Measurements from ENCODE around the gene BICRAL. TPM values are rescaled to one million over a fixed set of nuclear protein-coding genes. Genes with fewer than 3 reads are reported as not detected.

The BICRAL gene
- total and polyA plus RNA-seq, 2 donors (not counting 3 experiments of a cell fraction or from before 2014, with no cell fraction given) = 5.6 to 6.8 TPM

- DNase-seq (ENCODE audit: low read depth, low spot score) (no peak), FAIRE-seq (no peak)
- dilution Hi-C loops (cut with MboI; ENCODE audit: extremely low pct_ligation_motif_present, low sequenced_read_pairs) (no loop called here), intact Hi-C loops (cut with micrococcal nuclease) (no loop called here)
- no peaks in the 10 kb centered on the region for H3K9me3 ChIP-seq (replicated peaks; ENCODE audit: control insufficient read depth, insufficient read depth, low read length)
- no peak for TF ChIP-seq FOS (IDR thresholded peaks at IDR 0.05; ENCODE audit: borderline replicate concordance, insufficient read depth, low read length)
- no peak overlapping the region for H3K27ac ChIP-seq (ENCODE audit: insufficient read depth, low read depth, low read length)
- H3K4me2 ChIP-seq (ENCODE audit: insufficient read depth, low read length) = no peak overlapping the region
- H3K36me3 ChIP-seq (ENCODE audit: control insufficient read depth in 2 of 2, extremely low read depth in 1 of 2, insufficient read depth in 2 of 2, low read length in 2 of 2) = peaks cover 0 to 2% of the 10 kb centered on the region in 2 experiments
- POLR2A ChIA-PET = no interaction called here
- no peak overlapping the region for H2AFZ ChIP-seq (ENCODE audit: low read depth, low read length)
- BruUV-seq (replicated peaks) = no TSS peak
- no peaks in the 10 kb centered on the region for H3K4me1 ChIP-seq (ENCODE audit: control insufficient read depth, extremely low read depth, insufficient read depth, low read length)
- no peaks in the 10 kb centered on the region for H4K20me1 ChIP-seq (replicated peaks; ENCODE audit: control insufficient read depth, extremely low read depth, insufficient read depth, low read length)
- H3K4me3 ChIP-seq (replicated peaks in 1 of 3; ENCODE audit: insufficient read depth in 1 of 3, low read depth in 1 of 3, low read length in 3 of 3) = no peak overlapping the region
- CTCF ChIA-PET = interaction anchor here (0.5 kb wide), 1 partner anchor 12 kb away, joined by 3 read pairs; no protein-coding TSS in a partner anchor
- no peak overlapping the region for H3K9ac ChIP-seq (replicated peaks; ENCODE audit: extremely low read depth, insufficient read depth, low read length)
- no peaks in the 10 kb centered on the region for H3K9me1 ChIP-seq (replicated peaks; ENCODE audit: control insufficient read depth, extremely low read depth, insufficient read depth, low read length)
- H3K27me3 ChIP-seq (ENCODE audit: control insufficient read depth in 2 of 2, insufficient read depth in 2 of 2, low read length in 2 of 2) = no peaks in the 10 kb centered on the region
- H3K79me2 ChIP-seq (ENCODE audit: control insufficient read depth, insufficient read depth, low read length) = no peaks in the 10 kb centered on the region
These were observed 38.9 kb downstream of the BICRAL start for GRCh38 chr6:42820512-42821340.

GRCh38 chr6:42821341-42821668, 39.5 kb downstream of the BICRAL start:
- ChIA-PET CTCF (no interaction called here), POLR2A (no interaction called here)
- intact Hi-C loops (cut with micrococcal nuclease) = no loop called here
- Histone ChIP-seq H4K20me1 (replicated peaks; ENCODE audit: control insufficient read depth, extremely low read depth, insufficient read depth, low read length) (no peaks in the 10 kb centered on the region), H2AFZ (ENCODE audit: low read depth, low read length) (no peak overlapping the region), H3K36me3 (ENCODE audit: control insufficient read depth in 2 of 2, extremely low read depth in 1 of 2, insufficient read depth in 2 of 2, low read length in 2 of 2) (peaks cover 0 to 2% of the 10 kb centered on the region in 2 experiments), H3K9me1 (replicated peaks; ENCODE audit: control insufficient read depth, extremely low read depth, insufficient read depth, low read length) (no peaks in the 10 kb centered on the region), H3K27me3 (ENCODE audit: control insufficient read depth in 2 of 2, insufficient read depth in 2 of 2, low read length in 2 of 2) (no peaks in the 10 kb centered on the region), H3K4me1 (ENCODE audit: control insufficient read depth, extremely low read depth, insufficient read depth, low read length) (no peaks in the 10 kb centered on the region), H3K79me2 (ENCODE audit: control insufficient read depth, insufficient read depth, low read length) (no peaks in the 10 kb centered on the region), H3K4me2 (ENCODE audit: insufficient read depth, low read length) (no peak overlapping the region), H3K9me3 (replicated peaks; ENCODE audit: control insufficient read depth, insufficient read depth, low read length) (no peaks in the 10 kb centered on the region), H3K9ac (replicated peaks; ENCODE audit: extremely low read depth, insufficient read depth, low read length) (no peak overlapping the region), H3K27ac (ENCODE audit: insufficient read depth, low read depth, low read length) (no peak overlapping the region), H3K4me3 (replicated peaks in 1 of 3; ENCODE audit: insufficient read depth in 1 of 3, low read depth in 1 of 3, low read length in 3 of 3) (no peak overlapping the region)
- DNase-seq (ENCODE audit: low read depth, low spot score) (no peak), FAIRE-seq (no peak)
- BruUV-seq (replicated peaks) = no TSS peak
- TF ChIP-seq JUN (IDR thresholded peaks at IDR 0.05; ENCODE audit: borderline replicate concordance, insufficient read depth, insufficient read length, low read depth) (no peak), EZH2 (IDR thresholded peaks at IDR 0.05; ENCODE audit: borderline replicate concordance, low read depth, low read length, severe bottlenecking) (no peak), MAX (IDR thresholded peaks at IDR 0.05; ENCODE audit: insufficient read depth, insufficient read length) (no peak), POLR2AphosphoS5 (IDR thresholded peaks at IDR 0.05; ENCODE audit: insufficient read depth, low read depth, low read length) (no peak), CTCF (IDR thresholded peaks at IDR 0.05; ENCODE audit: extremely low read depth in 1 of 2, insufficient read depth in 1 of 2, low read depth in 1 of 2, low read length in 2 of 2) (no peak), FOS (IDR thresholded peaks at IDR 0.05; ENCODE audit: borderline replicate concordance, insufficient read depth, low read length) (no peak)
- dilution Hi-C loops (cut with MboI; ENCODE audit: extremely low pct_ligation_motif_present, low sequenced_read_pairs) = no loop called here

All from endothelial cell of umbilical vein (primary cell).